Fibroblast of lung (primary cell): ENCODE results near the gene DAGLA. TPM values are rescaled to one million over a fixed set of nuclear protein-coding genes. Genes with fewer than 3 reads are reported as not detected.

Source experiments
- DNase-seq, 2 donors: peaks; one replicate each; pipeline versions ENCODE4 v3.0.0 to v3.0.0-alpha.2; 2010; ENCODE audit warnings: low read depth in 2 of 2
- H2AFZ ChIP-seq: 2 replicates; pipeline ENCODE4 v1.5.1; 2012; ENCODE audit warnings: low read length, control low read depth, inconsistent platforms
- H3K27ac ChIP-seq: 2 replicates; pipeline ENCODE4 v1.5.1; 2011; ENCODE audit warnings: low read length, control low read depth; ENCODE audit not compliant: insufficient read depth
- H3K27me3 ChIP-seq: 2 replicates; pipeline ENCODE4 v1.5.1; 2011; ENCODE audit warnings: mild to moderate bottlenecking, low read length; ENCODE audit not compliant: control insufficient read depth, insufficient read depth
- H3K36me3 ChIP-seq: 2 replicates; pipeline ENCODE4 v1.5.1; 2011; ENCODE audit warnings: low read length; ENCODE audit not compliant: control insufficient read depth, insufficient read depth
- H3K4me1 ChIP-seq: 2 replicates; pipeline ENCODE4 v1.5.1; 2011; ENCODE audit warnings: low read length; ENCODE audit not compliant: control insufficient read depth, insufficient read depth; ENCODE audit errors: extremely low read depth
- H3K4me2 ChIP-seq: 2 replicates; pipeline ENCODE4 v1.5.1; 2011; ENCODE audit warnings: low read length, control low read depth; ENCODE audit not compliant: insufficient read depth; ENCODE audit errors: extremely low read depth
- H3K4me3 ChIP-seq, 4 experiments: fragments of 200-600 bp in 1 of 4; sonication (generic) in 1 of 4; replicated peaks in 1 of 4; 2 replicates each; pipeline ENCODE4 v1.5.1; 2011 to 2016; ENCODE audit warnings: low read length in 4 of 4, low read depth in 3 of 4, mild to moderate bottlenecking in 3 of 4, control low read depth in 2 of 4, inconsistent platforms in 1 of 4, mixed read lengths in 1 of 4; ENCODE audit not compliant: insufficient read depth in 1 of 4; ENCODE audit errors: control extremely low read depth in 1 of 4
- H3K79me2 ChIP-seq: 2 replicates; pipeline ENCODE4 v1.5.1; 2012; ENCODE audit warnings: mild to moderate bottlenecking, low read length, inconsistent platforms; ENCODE audit not compliant: control insufficient read depth, insufficient read depth
- H3K9ac ChIP-seq: 2 replicates; pipeline ENCODE4 v1.5.1; 2011; ENCODE audit warnings: mild to moderate bottlenecking, low read length, control low read depth; ENCODE audit not compliant: insufficient read depth
- H3K9me3 ChIP-seq: 2 replicates; pipeline ENCODE4 v1.5.1; 2012; ENCODE audit warnings: low read depth, low read length; ENCODE audit not compliant: control insufficient read depth, insufficient read depth
- H4K20me1 ChIP-seq: 2 replicates; pipeline ENCODE4 v1.5.1; 2011; ENCODE audit warnings: low read length; ENCODE audit not compliant: control insufficient read depth, insufficient read depth; ENCODE audit errors: extremely low read depth
- CTCF ChIP-seq, 2 donors: IDR thresholded peaks in 1 of 2; conservative IDR thresholded peaks in 1 of 2; 1 replicate in 1 of 2; 2 replicates in 1 of 2; pipeline ENCODE4 v1.5.1; 2011 to 2012; ENCODE audit warnings: low read length in 2 of 2, control low read depth in 1 of 2, inconsistent platforms in 1 of 2, low read depth in 1 of 2, mild to moderate bottlenecking in 1 of 2
- EZH2 ChIP-seq: IDR thresholded peaks from 2 replicates; pipeline ENCODE4 v1.5.1; 2012; ENCODE audit warnings: low read length, control low read depth, mild to moderate bottlenecking; ENCODE audit errors: missing control alignments
- polyA plus RNA-seq, 2 donors: library from polyadenylated mRNA; depleted of rRNA in 1 of 2; stranded (reverse) in 1 of 2; unstranded in 1 of 2; fragments of >200 nt; gene quantifications; 2 replicates each; pipeline ENCODE4 v1.2.1, GENCODE V29; 2011 to 2012; ENCODE audit warnings: missing spikeins in 1 of 2
- total RNA-seq: library from RNA; depleted of rRNA; stranded (reverse); fragments of >200 nt; gene quantifications from 2 replicates; pipeline ENCODE4 v1.2.1, GENCODE V29; 2014

Gene DAGLA
- total and polyA plus RNA-seq, 2 donors (not counting 1 experiment from before 2014, with no cell fraction given), result 1.00 to 2.0 TPM

DNA sequence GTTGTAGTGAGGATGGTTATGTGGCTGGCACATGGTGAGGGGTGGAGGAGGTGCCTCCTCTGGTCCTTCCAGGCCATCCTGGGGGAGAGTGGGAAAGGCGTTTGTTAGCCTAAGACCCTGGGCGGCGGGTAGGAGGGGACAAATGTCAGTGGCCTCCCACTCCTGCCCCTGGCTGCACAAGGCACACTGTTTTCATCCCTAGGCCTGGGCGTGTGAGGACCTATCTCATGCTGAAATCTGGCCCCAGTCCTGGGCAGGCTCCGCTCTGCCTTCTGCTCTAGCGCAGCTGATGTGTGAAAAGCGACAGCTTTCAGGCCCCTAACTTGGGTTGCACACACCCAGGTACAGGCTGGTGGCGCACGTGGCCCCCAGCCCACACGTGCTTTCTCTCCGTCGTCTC, 32.1 kb downstream of the DAGLA start:
- H3K4me1 ChIP-seq, result no peaks in the 10 kb centered on the region
- H3K9ac ChIP-seq, result no peak overlapping the region
- H3K4me3 ChIP-seq, result no peak overlapping the region
- H3K4me2 ChIP-seq, result no peak overlapping the region
- no peaks in the 10 kb centered on the region for H3K9me3 ChIP-seq
- no peaks in the 10 kb centered on the region for H3K36me3 ChIP-seq
- no peaks in the 10 kb centered on the region for H3K79me2 ChIP-seq
- TF ChIP-seq EZH2 (no peak), CTCF (conservative IDR thresholded peaks at IDR 0.05 in 1 of 2, IDR thresholded peaks at IDR 0.05 in 1 of 2; ENCODE audit: low read depth in 1 of 2, low read length in 2 of 2) (no peak)
- H2AFZ ChIP-seq, result no peak overlapping the region
- H3K27me3 ChIP-seq, result peaks cover 6% of the 10 kb centered on the region
- no peak overlapping the region for H3K27ac ChIP-seq
- no peaks in the 10 kb centered on the region for H4K20me1 ChIP-seq
- no peak for DNase-seq

- H3K36me3 ChIP-seq, result no peaks in the 10 kb centered on the region
- no peak overlapping the region for H3K9ac ChIP-seq
- H3K4me2 ChIP-seq, result no peak overlapping the region
- H3K27me3 ChIP-seq, result peaks cover 6% of the 10 kb centered on the region
- H4K20me1 ChIP-seq, result no peaks in the 10 kb centered on the region
- TF ChIP-seq CTCF (conservative IDR thresholded peaks at IDR 0.05 in 1 of 2, IDR thresholded peaks at IDR 0.05 in 1 of 2; ENCODE audit: low read depth in 1 of 2, low read length in 2 of 2), result no peak
- no peak for TF ChIP-seq EZH2
- H3K27ac ChIP-seq, result no peak overlapping the region
- no peak overlapping the region for H2AFZ ChIP-seq
- no peak overlapping the region for H3K4me3 ChIP-seq
- peaks cover 2% of the 10 kb centered on the region for H3K4me1 ChIP-seq
- no peak for DNase-seq
- no peaks in the 10 kb centered on the region for H3K79me2 ChIP-seq
- H3K9me3 ChIP-seq, result no peaks in the 10 kb centered on the region
Measured at GRCh38 chr11:61712846-61713245, 32.7 kb downstream of the DAGLA start.

DNA sequence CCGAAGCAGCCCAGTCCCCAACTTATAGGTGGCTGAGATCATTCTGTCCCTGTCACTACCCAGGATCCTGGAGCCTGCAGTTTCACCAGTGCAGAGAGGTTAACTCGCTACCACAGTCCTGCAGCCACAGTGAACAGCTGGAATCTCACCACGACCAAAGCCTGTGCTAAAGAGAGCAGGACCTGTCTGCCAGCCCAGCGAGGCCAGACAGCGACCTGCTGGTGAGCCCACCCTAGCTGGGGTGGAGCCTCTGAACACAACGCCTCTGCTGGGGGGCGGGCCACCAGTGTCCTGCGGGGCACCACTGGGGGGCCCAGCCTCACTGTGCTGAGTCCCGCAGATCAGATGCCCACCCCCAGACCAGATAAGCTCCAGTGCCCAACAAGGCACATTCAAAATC, 33.3 kb downstream of the DAGLA start:
- Histone ChIP-seq H3K27ac (no peak overlapping the region), H3K4me1 (peaks cover 6% of the 10 kb centered on the region), H3K36me3 (no peaks in the 10 kb centered on the region), H3K4me3 (no peak overlapping the region), H3K79me2 (no peaks in the 10 kb centered on the region), H3K9ac (no peak overlapping the region), H2AFZ (no peak overlapping the region), H3K4me2 (no peak overlapping the region), H3K27me3 (peaks cover 6% of the 10 kb centered on the region), H3K9me3 (no peaks in the 10 kb centered on the region), H4K20me1 (no peaks in the 10 kb centered on the region)
- TF ChIP-seq EZH2, result no peak
- no peak for TF ChIP-seq CTCF (conservative IDR thresholded peaks at IDR 0.05 in 1 of 2, IDR thresholded peaks at IDR 0.05 in 1 of 2; ENCODE audit: low read depth in 1 of 2, low read length in 2 of 2)
- no peak for DNase-seq
